HG03135 (cell line): ENCODE measurements around the gene RRAS.
A peak's percentile ranks its signal among the peaks of the same experiment; 100 is the strongest.

Source experiments
- ATAC-seq: cut with Tn5 transposase; IDR thresholded peaks from one replicate; pipeline ENCODE4 v1.9.1; 2021; ENCODE audit warnings: mild to moderate bottlenecking, moderate library complexity; ENCODE audit not compliant: unreplicated experiment

RRAS gene

GRCh38 chr19:49596954-49597702, 42.8 kb downstream of the RRAS start:
- ATAC-seq: no peak

- ATAC-seq: no peak
These were observed 43.5 kb downstream of the RRAS start for GRCh38 chr19:49596407-49596806.

GRCh38 chr19:49595819-49596404, 44.0 kb downstream of the RRAS start:
- no peak for ATAC-seq

- no peak for ATAC-seq
These were observed 44.7 kb downstream of the RRAS start for GRCh38 chr19:49594993-49595818.

GRCh38 chr19:49594157-49594992, 45.6 kb downstream of the RRAS start:
- no peak for ATAC-seq

- ATAC-seq: peak; percentile 45
These were observed 46.5 kb downstream of the RRAS start for GRCh38 chr19:49593233-49594113.

- no peak for ATAC-seq
These were observed 47.3 kb downstream of the RRAS start for GRCh38 chr19:49592486-49593232.

GRCh38 chr19:49591731-49592485, 48.0 kb downstream of the RRAS start:
- no peak for ATAC-seq

- no peak for ATAC-seq
These were observed 48.8 kb downstream of the RRAS start, which contains the start of gene PRR12 for GRCh38 chr19:49590971-49591730. Gene PRR12, plus strand, starts transcription at chr19:49591182. Its CDS starts 473 bp downstream, at chr19:49591655.

GRCh38 chr19:49590071-49590970, 49.6 kb downstream of the RRAS start:
- ATAC-seq: no peak

GRCh38 chr19:49589502-49589905, 50.4 kb downstream of the RRAS start:
- no peak for ATAC-seq

GRCh38 chr19:49588365-49589122, 51.4 kb downstream of the RRAS start:
- no peak for ATAC-seq

- ATAC-seq: no peak
These were observed 52.7 kb downstream of the RRAS start for GRCh38 chr19:49587227-49587626.
